Panc1 (cell line): ENCODE measurements around the gene EFCAB10. TPM values are rescaled to one million over a fixed set of nuclear protein-coding genes. Genes with fewer than 3 reads are reported as not detected.
A peak's percentile ranks its signal among the peaks of the same experiment; 100 is the strongest.

Experiments used
- ATAC-seq: fragments of 200-7000 bp; cut with Tn5 transposase; 2 replicates; pipeline ENCODE4 v1.9.1; 2020; ENCODE audit warnings: mild to moderate bottlenecking, moderate library complexity
- Bru-seq: library from RNA; stranded (reverse); fragments of 400-500 nt; gene quantifications from one replicate; lab custom pipeline; 2021; lab: Mats Ljungman, UMichigan
- BruChase-seq, 2 experiments: library from RNA; stranded (reverse); fragments of 400-500 nt; gene quantifications; one replicate each; lab custom pipeline; 2021; lab: Mats Ljungman, UMichigan
- BruUV-seq: library from RNA; stranded (reverse); fragments of 400-500 nt; replicated peaks from 2 replicates; lab custom pipeline; 2021; lab: Mats Ljungman, UMichigan
- CTCF ChIA-PET: fragments of 300-600 bp; sonication (Branson Sonifier 250); formaldehyde crosslinking; loops from one replicate; lab custom pipeline; 2022; ENCODE audit warnings: antibody characterized with exemption; lab: Charles Lee
- POLR2A ChIA-PET: fragments of 300-600 bp; sonication (Branson Sonifier 250); formaldehyde crosslinking; loops from one replicate; lab custom pipeline; 2022; ENCODE audit warnings: antibody characterized with exemption; lab: Charles Lee
- DNase-seq: peaks from one replicate; pipeline ENCODE4 v3.0.0-alpha.2; 2010; ENCODE audit warnings: low read depth, low spot score
- H3K27ac ChIP-seq: 2 replicates; pipeline ENCODE4 v1.5.1; 2011; ENCODE audit warnings: mild to moderate bottlenecking, low read length, inconsistent platforms
- H3K27me3 ChIP-seq: fragments of 200-500 bp; sonication (Bioruptor generic); 2 replicates; pipeline ENCODE4 v1.6.0; 2014; ENCODE audit warnings: low read length, inconsistent platforms; ENCODE audit not compliant: control insufficient read depth, insufficient read depth
- H3K36me3 ChIP-seq: fragments of 200-500 bp; sonication (Bioruptor generic); 2 replicates; pipeline ENCODE4 v1.5.1; 2014; ENCODE audit warnings: inconsistent platforms, mild to moderate bottlenecking, low read length, moderate library complexity; ENCODE audit not compliant: control insufficient read depth, insufficient read depth
- H3K4me1 ChIP-seq: 2 replicates; pipeline ENCODE4 v1.5.1; 2011; ENCODE audit warnings: inconsistent platforms, mild to moderate bottlenecking, low read length, moderate library complexity; ENCODE audit not compliant: control insufficient read depth, insufficient read depth
- H3K4me3 ChIP-seq, 2 experiments: 2 replicates each; pipeline ENCODE4 v1.5.1; 2011 to 2012; ENCODE audit warnings: low read depth in 2 of 2, low read length in 2 of 2, mild to moderate bottlenecking in 2 of 2, inconsistent platforms in 1 of 2, moderate library complexity in 1 of 2
- H3K9me3 ChIP-seq: fragments of 200-500 bp; sonication (Bioruptor generic); 2 replicates; pipeline ENCODE4 v1.5.1; 2014; ENCODE audit warnings: low read depth, mild to moderate bottlenecking, inconsistent platforms, low read length, moderate library complexity; ENCODE audit not compliant: control insufficient read depth, insufficient read depth
- POLR2AphosphoS5 ChIP-seq: IDR thresholded peaks from 2 replicates; pipeline ENCODE4 v1.6.1; 2012; ENCODE audit warnings: mild to moderate bottlenecking, low read depth, low read length, moderate library complexity
- REST ChIP-seq, 2 experiments: IDR thresholded peaks; 2 replicates each; pipeline ENCODE4 v1.6.1; 2011 to 2012; ENCODE audit warnings: low read depth in 2 of 2, control low read depth in 1 of 2, low read length in 1 of 2, mild to moderate bottlenecking in 1 of 2, moderate library complexity in 1 of 2; ENCODE audit not compliant: insufficient read depth in 1 of 2
- SIN3A ChIP-seq: IDR thresholded peaks from 2 replicates; pipeline ENCODE4 v1.6.1; 2012; ENCODE audit warnings: low read depth, mild to moderate bottlenecking, low read length, moderate library complexity, borderline replicate concordance; ENCODE audit not compliant: insufficient read depth
- TCF7L2 ChIP-seq: IDR thresholded peaks from 2 replicates; pipeline ENCODE4 v1.6.1; 2011; ENCODE audit warnings: mild to moderate bottlenecking, low read depth, low read length, inconsistent platforms
- in situ Hi-C: cut with HindIII; loops from 2 replicates; pipeline ENCODE4 v1.10.0; 2016; ENCODE audit warnings: low sequenced_read_pairs, low pct_unique_long_range_greater_than_20kb
- intact Hi-C: fragments of 100-400 bp; cut with micrococcal nuclease; formaldehyde crosslinking; loops from one replicate; pipeline ENCODE4 v1.10.0; 2022; ENCODE audit not compliant: unreplicated experiment
- long read RNA-seq: library from polyadenylated mRNA; unstranded; transcript quantifications from one replicate; pipeline ENCODE4 v2.0.0, GENCODE V29; 2021; ENCODE audit not compliant: unreplicated experiment
- polyA plus RNA-seq: library from polyadenylated mRNA; unstranded; fragments of >200 nt; gene quantifications from one replicate; pipeline ENCODE4 v1.2.1, GENCODE V29; 2012; ENCODE audit warnings: missing spikeins; ENCODE audit not compliant: insufficient read length
- total RNA-seq: library from RNA; stranded (reverse); gene quantifications from one replicate; pipeline ENCODE4 v1.2.1, GENCODE V29; 2021; ENCODE audit not compliant: unreplicated experiment
- TF ChIP-seq, protein P1 (sequence below): fragments of 450-650 bp; IDR thresholded peaks from 2 replicates; pipeline ENCODE4 v1.5.1; 2017; ENCODE audit warnings: mild to moderate bottlenecking

Gene EFCAB10
- total RNA-seq, result not detected
- 0.42 TPM for polyA plus RNA-seq
- Bru-seq, nascent RNA, result percentile 22 among the genes with signal in this experiment
- BruChase-seq, experiment 1, labeled RNA remaining after a 2-hour chase, result percentile 19 among the genes with signal in this experiment
- BruChase-seq, experiment 2, labeled RNA remaining after a 6-hour chase, result percentile 21 among the genes with signal in this experiment
- long read RNA-seq, partial matches to known transcripts, result 0 of 3 reads
- long read RNA-seq, other reads (novel, unspliced or antisense), result 1 of 3 reads

DNA sequence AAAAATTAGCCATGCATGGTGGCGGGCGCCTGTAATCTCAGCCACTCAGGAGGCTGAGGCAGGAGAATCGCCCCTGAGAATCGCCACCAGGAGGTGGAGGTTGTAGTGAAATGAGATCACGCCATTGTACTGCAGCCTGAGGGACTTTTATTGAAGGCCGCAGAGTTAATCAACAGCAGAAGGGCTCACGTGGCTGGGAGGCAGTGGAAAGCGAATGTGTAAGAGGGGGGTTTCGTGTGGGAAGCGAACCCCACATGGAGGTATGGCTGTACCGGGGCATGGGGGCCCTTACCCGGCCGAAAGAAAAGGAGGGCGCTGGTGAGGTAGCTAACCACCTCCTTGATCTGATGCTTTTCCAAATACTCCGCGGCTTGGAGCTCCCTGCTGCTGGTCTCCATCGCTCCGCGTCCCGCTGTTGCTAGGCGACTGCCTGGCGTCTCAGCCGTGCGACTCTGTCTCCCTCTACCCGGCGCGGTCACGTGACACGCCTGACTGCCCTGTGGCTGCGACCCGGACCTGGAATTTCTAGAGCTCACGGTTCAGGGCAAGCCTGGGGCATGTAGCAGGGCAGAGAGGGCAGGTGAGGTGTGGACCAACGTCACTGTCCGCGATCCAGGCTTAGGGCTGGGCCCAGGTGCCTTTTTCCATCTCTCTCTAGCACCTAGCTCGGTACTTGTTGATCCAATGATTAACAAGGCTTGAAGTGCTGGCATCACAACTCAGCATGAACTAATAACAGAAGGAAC is at the start of gene EFCAB10:
Gene EFCAB10 (minus strand): TSS at position 428 of the 746 bp plus-strand sequence. CDS start 30 bp downstream, at position 398.
- ATAC-seq, result peak; percentile 96
- POLR2A ChIA-PET, result interaction anchor here (0.6 kb wide), 1 partner anchor 78 kb away, joined by 3 read pairs; no protein-coding TSS in a partner anchor
- DNase-seq, result peak; percentile 59

DNA sequence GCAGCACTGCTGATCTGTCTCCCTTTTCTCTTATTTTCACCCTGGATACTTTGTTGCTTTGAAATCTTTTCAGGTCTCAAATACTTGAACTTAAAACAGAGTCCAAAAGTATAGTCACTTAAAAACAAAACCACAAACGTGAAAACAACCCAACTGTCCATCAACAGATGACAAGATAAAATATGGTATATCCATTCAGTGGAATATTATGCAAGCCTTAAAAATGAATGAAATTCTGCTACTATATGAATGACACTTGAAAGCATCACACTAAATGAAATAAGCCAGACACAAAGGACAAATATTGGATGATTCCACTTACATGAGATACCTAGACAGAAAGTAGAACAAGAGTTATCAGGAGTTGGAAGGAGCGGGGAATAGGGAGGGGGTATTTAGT is 44.7 kb upstream of the EFCAB10 start:
- Histone ChIP-seq H3K27ac (no peak overlapping the region), H3K36me3 (no peaks in the 10 kb centered on the region), H3K4me1 (no peaks in the 10 kb centered on the region), H3K27me3 (no peaks in the 10 kb centered on the region), H3K9me3 (no peaks in the 10 kb centered on the region), H3K4me3 (no peak overlapping the region)
- DNase-seq (no peak), ATAC-seq (no peak)
- ChIA-PET CTCF (no interaction called here), POLR2A (no interaction called here)
- in situ Hi-C loops (no loop called here), intact Hi-C loops (no loop called here)
- BruUV-seq, result no TSS peak
- TF ChIP-seq REST (IDR thresholded peaks at IDR 0.05; ENCODE audit: insufficient read depth in 1 of 2, low read depth in 2 of 2, low read length in 1 of 2) (no peak), POLR2AphosphoS5 (no peak), TCF7L2 (no peak), SIN3A (no peak)
- TF ChIP-seq, protein P1, sequence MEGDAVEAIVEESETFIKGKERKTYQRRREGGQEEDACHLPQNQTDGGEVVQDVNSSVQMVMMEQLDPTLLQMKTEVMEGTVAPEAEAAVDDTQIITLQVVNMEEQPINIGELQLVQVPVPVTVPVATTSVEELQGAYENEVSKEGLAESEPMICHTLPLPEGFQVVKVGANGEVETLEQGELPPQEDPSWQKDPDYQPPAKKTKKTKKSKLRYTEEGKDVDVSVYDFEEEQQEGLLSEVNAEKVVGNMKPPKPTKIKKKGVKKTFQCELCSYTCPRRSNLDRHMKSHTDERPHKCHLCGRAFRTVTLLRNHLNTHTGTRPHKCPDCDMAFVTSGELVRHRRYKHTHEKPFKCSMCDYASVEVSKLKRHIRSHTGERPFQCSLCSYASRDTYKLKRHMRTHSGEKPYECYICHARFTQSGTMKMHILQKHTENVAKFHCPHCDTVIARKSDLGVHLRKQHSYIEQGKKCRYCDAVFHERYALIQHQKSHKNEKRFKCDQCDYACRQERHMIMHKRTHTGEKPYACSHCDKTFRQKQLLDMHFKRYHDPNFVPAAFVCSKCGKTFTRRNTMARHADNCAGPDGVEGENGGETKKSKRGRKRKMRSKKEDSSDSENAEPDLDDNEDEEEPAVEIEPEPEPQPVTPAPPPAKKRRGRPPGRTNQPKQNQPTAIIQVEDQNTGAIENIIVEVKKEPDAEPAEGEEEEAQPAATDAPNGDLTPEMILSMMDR, result no peak

More for the DNA sequence above, at the start of gene EFCAB10:
- BruUV-seq, result no TSS peak
- intact Hi-C loops, result no loop called here
- peak within 1 kb of the TSS; percentile 45; the same call in 1 of the 2 replicates for H3K27ac ChIP-seq
- H3K27me3 ChIP-seq, result no peaks in the 10 kb centered on the region
- no peaks in the 10 kb centered on the region for H3K36me3 ChIP-seq
- in situ Hi-C loops, result no loop called here
- CTCF ChIA-PET, result interaction anchor here (0.8 kb wide), 1 partner anchor 49 kb away, joined by 4 read pairs; the partner anchor contains the start of gene RINT1
- TF ChIP-seq REST (IDR thresholded peaks at IDR 0.05; ENCODE audit: insufficient read depth in 1 of 2, low read depth in 2 of 2, low read length in 1 of 2), result no peak
- peak; percentile 82; the same call in 1 of the 2 replicates for TF ChIP-seq SIN3A
- TF ChIP-seq, protein P1, result no peak
- H3K4me3 ChIP-seq, result peak within 1 kb of the TSS; percentile 49 to 75
- H3K9me3 ChIP-seq, result no peaks in the 10 kb centered on the region
- peaks cover 8% of the 10 kb centered on the region; the same call in 1 of the 2 replicates for H3K4me1 ChIP-seq
